ENCODE data around the gene FCN3. TPM values are rescaled to one million over a fixed set of nuclear protein-coding genes. Genes with fewer than 3 reads are reported as not detected.
A peak's percentile ranks its signal among the peaks of the same experiment; 100 is the strongest.

FCN3 gene
- total and polyA plus RNA-seq, 7 donors = 3.4 to 34.6 (median 12.9) TPM

DNA sequence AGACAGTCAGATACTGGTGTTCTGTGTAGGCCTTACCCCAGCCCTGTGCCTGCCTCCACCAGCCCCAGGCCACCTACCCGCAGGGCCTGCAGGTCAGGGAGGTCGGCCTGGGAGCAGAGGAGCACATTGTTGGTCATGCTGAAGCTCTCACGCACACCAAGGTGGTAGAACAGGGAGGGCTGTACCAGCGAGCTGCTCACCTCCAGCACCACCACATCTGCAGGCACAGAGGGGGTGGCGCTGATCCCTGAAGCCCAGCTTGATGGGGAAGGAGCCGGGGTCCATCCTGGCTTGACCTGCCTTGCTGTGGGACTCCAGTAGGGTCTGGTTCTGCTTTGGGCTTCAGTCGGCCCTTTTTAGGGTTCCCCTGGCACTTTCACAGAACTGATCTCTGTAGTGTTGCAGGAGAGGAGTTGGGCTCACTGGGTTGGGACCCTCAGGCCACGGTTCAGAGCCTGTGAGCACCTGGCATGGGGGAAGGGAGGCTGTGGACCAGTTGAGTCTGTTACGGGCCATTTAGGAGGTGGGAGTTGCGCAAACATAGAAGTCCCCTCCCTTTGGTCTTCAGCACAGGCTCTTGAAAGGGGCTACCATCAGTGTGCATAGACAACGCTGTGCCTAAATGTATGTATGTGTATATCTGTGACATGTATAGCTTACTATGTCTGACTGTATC, 9.8 kb downstream of the FCN3 start:
- ATAC-seq = peak in 1 of 4 donors; percentile 1
- TF ChIP-seq, protein P1, sequence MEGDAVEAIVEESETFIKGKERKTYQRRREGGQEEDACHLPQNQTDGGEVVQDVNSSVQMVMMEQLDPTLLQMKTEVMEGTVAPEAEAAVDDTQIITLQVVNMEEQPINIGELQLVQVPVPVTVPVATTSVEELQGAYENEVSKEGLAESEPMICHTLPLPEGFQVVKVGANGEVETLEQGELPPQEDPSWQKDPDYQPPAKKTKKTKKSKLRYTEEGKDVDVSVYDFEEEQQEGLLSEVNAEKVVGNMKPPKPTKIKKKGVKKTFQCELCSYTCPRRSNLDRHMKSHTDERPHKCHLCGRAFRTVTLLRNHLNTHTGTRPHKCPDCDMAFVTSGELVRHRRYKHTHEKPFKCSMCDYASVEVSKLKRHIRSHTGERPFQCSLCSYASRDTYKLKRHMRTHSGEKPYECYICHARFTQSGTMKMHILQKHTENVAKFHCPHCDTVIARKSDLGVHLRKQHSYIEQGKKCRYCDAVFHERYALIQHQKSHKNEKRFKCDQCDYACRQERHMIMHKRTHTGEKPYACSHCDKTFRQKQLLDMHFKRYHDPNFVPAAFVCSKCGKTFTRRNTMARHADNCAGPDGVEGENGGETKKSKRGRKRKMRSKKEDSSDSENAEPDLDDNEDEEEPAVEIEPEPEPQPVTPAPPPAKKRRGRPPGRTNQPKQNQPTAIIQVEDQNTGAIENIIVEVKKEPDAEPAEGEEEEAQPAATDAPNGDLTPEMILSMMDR (IDR thresholded peaks at IDR 0.05) = no peak
- Histone ChIP-seq H3K4me1 (peaks cover 17% of the 10 kb centered on the region), H3K27ac (peak overlapping the region; percentile 86), H3K9me3 (no peaks in the 10 kb centered on the region), H3K36me3 (ENCODE audit: insufficient read depth in 1 of 2, low read depth in 1 of 2) (peaks cover 0 to 36% of the 10 kb centered on the region in 2 donors), H3K4me3 (peak overlapping the region; percentile 72), H3K27me3 (ENCODE audit: insufficient read depth in 3 of 3, low read length in 2 of 3) (no peaks in the 10 kb centered on the region)
- WGBS, 3 donors = 69 to 77% (median 73%) methylated on average over 11 of the region's 11 CpGs
- DNase-seq = no peak
- intact Hi-C loops (cut with DNase I) = loop anchor here in 1 of 2 donors (5.0 kb wide), 1 partner anchor 38 kb away; no protein-coding TSS in a partner anchor

- DNase-seq (no peak), ATAC-seq (no peak)
- H3K4me3 ChIP-seq = peak overlapping the region; percentile 72
- intact Hi-C loops (cut with DNase I) = loop anchor here in 1 of 2 donors (5.0 kb wide), 1 partner anchor 37 kb away; no protein-coding TSS in a partner anchor
- H3K27ac ChIP-seq = no peak overlapping the region
- 87 to 90% (median 89%) methylated on average over 26 of the region's 26 CpGs for WGBS, 3 donors
- TF ChIP-seq, protein P1 (IDR thresholded peaks at IDR 0.05) = no peak
- H3K27me3 ChIP-seq (ENCODE audit: insufficient read depth in 3 of 3, low read length in 2 of 3) = no peaks in the 10 kb centered on the region
- H3K36me3 ChIP-seq (ENCODE audit: insufficient read depth in 1 of 2, low read depth in 1 of 2) = peaks cover 0 to 44% of the 10 kb centered on the region in 2 donors
- H3K4me1 ChIP-seq = peaks cover 17% of the 10 kb centered on the region
- H3K9me3 ChIP-seq = no peaks in the 10 kb centered on the region
These were observed 10.6 kb downstream of the FCN3 start for GRCh38 chr1:27363766-27364695.

- Histone ChIP-seq H3K4me1 (peaks cover 6% of the 10 kb centered on the region), H3K27me3 (ENCODE audit: insufficient read depth in 3 of 3, low read length in 2 of 3) (no peaks in the 10 kb centered on the region), H3K4me3 (no peak overlapping the region), H3K9me3 (no peaks in the 10 kb centered on the region), H3K27ac (no peak overlapping the region), H3K36me3 (ENCODE audit: insufficient read depth in 1 of 2, low read depth in 1 of 2) (peaks cover 0 to 67% of the 10 kb centered on the region in 2 donors)
- TF ChIP-seq, protein P1 (IDR thresholded peaks at IDR 0.05) = no peak
- ATAC-seq = no peak
- no peak for DNase-seq
- intact Hi-C loops (cut with DNase I) = loop anchor here in 1 of 2 donors (5.0 kb wide), 1 partner anchor 34 kb away; no protein-coding TSS in a partner anchor
- WGBS, 3 donors = 86 to 94% (median 93%) methylated on average over 8 of the region's 8 CpGs
These were observed 13.1 kb downstream of the FCN3 start for GRCh38 chr1:27361553-27361952.

GRCh38 chr1:27361044-27361402, 13.6 kb downstream of the FCN3 start:
- Histone ChIP-seq H3K27ac (no peak overlapping the region), H3K27me3 (ENCODE audit: insufficient read depth in 3 of 3, low read length in 2 of 3) (no peaks in the 10 kb centered on the region), H3K36me3 (ENCODE audit: insufficient read depth in 1 of 2, low read depth in 1 of 2) (peaks cover 0 to 72% of the 10 kb centered on the region in 2 donors), H3K4me3 (no peak overlapping the region), H3K4me1 (peaks cover 6% of the 10 kb centered on the region), H3K9me3 (no peaks in the 10 kb centered on the region)
- ATAC-seq (no peak), DNase-seq (no peak)
- intact Hi-C loops (cut with DNase I) = loop anchor here in 1 of 2 donors (5.0 kb wide), 1 partner anchor 34 kb away; no protein-coding TSS in a partner anchor
- WGBS, 3 donors = 82 to 87% (median 84%) methylated on average over 21 of the region's 21 CpGs
- TF ChIP-seq, protein P1 (IDR thresholded peaks at IDR 0.05) = no peak
